Activated CD4-positive, alpha-beta T cell treated with anti-CD3 and anti-CD28 coated beads, Interleukin-2, amount 10 ng/mL, durations not matched to agents 24 days and 14 days (primary cell): ENCODE measurements around the gene GGA2. TPM values are rescaled to one million over a fixed set of nuclear protein-coding genes. Genes with fewer than 3 reads are reported as not detected.

Experiments
- DNase-seq: peaks from one replicate; pipeline ENCODE4 v3.0.0; 2022
- H3K27ac Mint-ChIP-seq: one replicate; pipeline ENCODE4 v1.8.0; 2022; ENCODE audit warnings: mild to moderate bottlenecking, mixed read lengths
- H3K27me3 Mint-ChIP-seq: one replicate; pipeline ENCODE4 v1.8.0; 2022; ENCODE audit warnings: mixed read lengths
- H3K36me3 Mint-ChIP-seq: one replicate; pipeline ENCODE4 v1.8.0; 2022; ENCODE audit warnings: low read depth, mild to moderate bottlenecking, mixed read lengths
- H3K4me1 Mint-ChIP-seq: one replicate; pipeline ENCODE4 v1.8.0; 2021; ENCODE audit warnings: mixed read lengths
- H3K4me3 Mint-ChIP-seq: one replicate; pipeline ENCODE4 v1.8.0; 2022; ENCODE audit warnings: mild to moderate bottlenecking, moderate library complexity, mixed read lengths
- H3K9me3 Mint-ChIP-seq: one replicate; pipeline ENCODE4 v1.8.0; 2021; ENCODE audit warnings: mixed read lengths
- intact Hi-C: fragments of 100-400 bp; cut with micrococcal nuclease; formaldehyde crosslinking; loops from one replicate; pipeline ENCODE4 v1.15.1; 2023
- total RNA-seq: library from RNA; stranded (reverse); gene quantifications from 2 replicates; pipeline ENCODE4 v1.2.3, GENCODE V29; 2022

Gene GGA2
- total RNA-seq, 1 donor from 2014 or later, result 113 TPM

DNA sequence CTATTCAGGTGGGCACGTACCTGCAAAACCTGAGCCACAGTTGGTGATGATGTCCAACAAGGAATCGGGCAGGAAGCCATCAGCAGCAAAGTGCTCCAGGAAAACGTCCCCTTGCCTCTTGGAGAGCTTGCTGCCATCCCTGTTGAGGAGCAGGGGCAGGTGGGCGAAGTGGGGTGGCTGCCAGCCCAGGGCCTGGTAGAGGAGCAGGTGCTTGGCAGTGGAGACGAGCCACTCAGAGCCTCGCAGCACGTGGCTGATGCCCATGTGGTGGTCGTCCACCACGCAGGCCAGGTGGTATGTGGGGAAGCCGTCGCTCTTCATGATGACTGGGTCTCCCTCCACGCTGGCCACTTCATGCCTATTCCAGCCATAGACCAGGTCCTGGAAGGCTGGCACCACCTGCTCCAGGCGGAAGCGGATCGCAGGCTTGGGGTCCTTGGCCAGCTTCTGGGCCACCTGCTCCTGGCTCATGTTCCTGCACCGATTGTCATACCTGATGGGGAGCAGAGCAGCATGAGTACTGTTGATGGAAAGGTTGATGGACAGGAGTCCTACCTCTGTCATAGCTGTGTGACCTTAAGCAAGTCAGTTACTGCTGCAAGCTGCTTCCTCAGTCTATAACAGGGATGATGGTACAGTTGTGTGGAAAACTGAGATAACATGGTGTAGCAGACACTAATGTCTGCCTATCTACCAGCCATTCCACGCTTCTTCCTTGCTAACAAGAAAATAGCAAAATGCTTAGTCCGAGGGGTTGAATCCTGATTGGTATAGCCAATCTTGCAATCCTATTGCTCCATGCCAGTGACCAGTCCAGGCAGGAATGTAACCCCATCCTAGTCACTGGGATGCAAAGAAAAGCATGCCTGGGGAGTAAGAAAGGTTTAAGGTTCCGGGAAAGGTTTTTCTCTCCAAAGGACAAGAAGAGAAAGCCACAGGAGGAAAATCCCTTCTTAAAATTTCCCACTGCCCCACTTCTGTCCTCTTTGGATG is 24.9 kb upstream of the GGA2 start:
- Mint-ChIP-seq H3K27ac (no peak overlapping the region), H3K4me3 (no peak overlapping the region), H3K4me1 (no peaks in the 10 kb centered on the region), H3K27me3 (no peaks in the 10 kb centered on the region), H3K9me3 (no peaks in the 10 kb centered on the region), H3K36me3 (peaks cover 25% of the 10 kb centered on the region)
- intact Hi-C loops, result no loop called here
- DNase-seq, result no peak

- DNase-seq, result no peak
- intact Hi-C loops, result no loop called here
- no peaks in the 10 kb centered on the region for H3K4me1 Mint-ChIP-seq
- H3K9me3 Mint-ChIP-seq, result no peaks in the 10 kb centered on the region
- no peak overlapping the region for H3K4me3 Mint-ChIP-seq
- no peak overlapping the region for H3K27ac Mint-ChIP-seq
- H3K36me3 Mint-ChIP-seq, result peaks cover 25% of the 10 kb centered on the region
- no peaks in the 10 kb centered on the region for H3K27me3 Mint-ChIP-seq
These were observed 22.2 kb upstream of the GGA2 start for GRCh38 chr16:23532448-23532847.

DNA sequence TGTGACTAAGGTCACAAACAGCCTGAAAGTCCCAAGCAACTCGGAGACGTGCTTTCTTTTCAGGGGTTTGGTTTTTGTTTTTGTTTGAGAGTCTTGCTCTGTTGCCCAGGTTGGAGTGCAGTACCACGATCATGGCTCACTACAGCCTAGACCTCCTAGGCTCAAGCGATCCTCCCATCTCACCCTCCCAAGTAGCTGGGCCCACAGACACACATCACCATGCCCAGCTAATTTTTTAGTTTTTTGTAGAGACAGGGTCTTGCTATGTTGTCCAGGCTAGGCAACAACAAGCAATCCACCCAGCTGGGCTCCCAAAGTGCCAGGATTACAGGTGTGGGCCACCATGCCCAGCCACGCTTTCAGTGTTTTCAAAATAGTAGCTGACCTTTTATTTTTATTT is 19.8 kb upstream of the GGA2 start:
- intact Hi-C loops, result no loop called here
- Mint-ChIP-seq H3K27ac (no peak overlapping the region), H3K27me3 (no peaks in the 10 kb centered on the region), H3K4me3 (no peak overlapping the region), H3K4me1 (no peaks in the 10 kb centered on the region), H3K36me3 (peaks cover 30% of the 10 kb centered on the region), H3K9me3 (no peaks in the 10 kb centered on the region)
- no peak for DNase-seq

- Mint-ChIP-seq H3K4me1 (no peaks in the 10 kb centered on the region), H3K27me3 (no peaks in the 10 kb centered on the region), H3K4me3 (no peak overlapping the region), H3K36me3 (peaks cover 31% of the 10 kb centered on the region), H3K27ac (no peak overlapping the region), H3K9me3 (no peaks in the 10 kb centered on the region)
- intact Hi-C loops, result no loop called here
- no peak for DNase-seq
These were observed 18.5 kb upstream of the GGA2 start for GRCh38 chr16:23528644-23529310.

DNA sequence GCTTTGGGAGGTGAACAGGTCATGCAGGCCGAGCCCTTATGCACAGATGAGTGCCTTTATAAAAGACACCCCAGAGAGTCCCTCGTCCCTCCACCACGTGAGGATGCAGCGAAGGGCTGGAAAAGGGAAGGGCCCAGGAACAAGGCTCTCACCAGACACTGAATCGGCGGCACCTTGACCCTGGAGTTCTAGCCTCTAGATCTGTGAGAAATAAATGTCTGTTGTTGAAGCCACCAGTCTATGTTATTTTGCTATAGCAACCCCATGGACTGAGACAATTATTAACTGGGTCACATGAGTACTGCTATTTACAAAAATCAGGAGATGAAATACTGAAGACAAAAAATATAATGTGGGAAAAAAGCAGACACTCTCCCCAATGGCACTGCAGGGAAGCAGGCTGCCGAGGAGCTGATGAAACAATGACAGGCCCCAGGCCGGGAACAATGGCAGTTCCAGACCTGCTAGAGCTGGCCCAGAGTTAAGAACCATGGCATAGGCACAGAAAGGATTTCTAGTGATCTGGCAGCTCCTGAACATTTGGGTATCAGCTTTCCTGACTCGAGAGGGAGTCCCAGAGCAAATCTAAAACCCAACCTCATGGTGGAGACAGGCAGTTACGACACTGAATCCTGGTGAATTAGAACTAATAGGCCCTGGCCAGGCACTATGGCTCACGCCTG is 17.8 kb upstream of the GGA2 start:
- H3K4me1 Mint-ChIP-seq, result no peaks in the 10 kb centered on the region
- no peaks in the 10 kb centered on the region for H3K9me3 Mint-ChIP-seq
- no peaks in the 10 kb centered on the region for H3K27me3 Mint-ChIP-seq
- H3K4me3 Mint-ChIP-seq, result no peak overlapping the region
- DNase-seq, result no peak
- H3K27ac Mint-ChIP-seq, result no peak overlapping the region
- peaks cover 31% of the 10 kb centered on the region for H3K36me3 Mint-ChIP-seq
- intact Hi-C loops, result no loop called here

DNA sequence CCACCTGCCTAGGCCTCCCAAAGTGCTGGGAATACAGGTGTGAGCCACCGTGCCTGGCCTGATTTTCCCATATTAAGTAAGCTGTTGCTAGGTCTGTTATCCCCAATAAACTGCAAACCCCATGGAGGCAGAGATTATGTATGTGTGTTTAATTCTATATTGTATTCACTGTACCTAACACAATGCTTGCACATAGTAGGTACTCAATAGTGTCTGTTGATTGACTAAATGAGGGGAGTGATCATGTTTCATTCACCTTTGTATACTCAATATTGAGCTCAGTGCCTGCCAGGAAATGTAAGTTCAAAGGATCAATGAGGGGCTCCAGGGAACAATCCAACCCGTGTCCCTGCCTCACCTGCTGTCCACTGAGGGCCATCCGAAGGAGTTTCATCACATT is 14.6 kb upstream of the GGA2 start:
- intact Hi-C loops, result no loop called here
- no peaks in the 10 kb centered on the region for H3K4me1 Mint-ChIP-seq
- DNase-seq, result no peak
- no peak overlapping the region for H3K4me3 Mint-ChIP-seq
- H3K9me3 Mint-ChIP-seq, result no peaks in the 10 kb centered on the region
- no peak overlapping the region for H3K27ac Mint-ChIP-seq
- peaks cover 43% of the 10 kb centered on the region for H3K36me3 Mint-ChIP-seq
- H3K27me3 Mint-ChIP-seq, result no peaks in the 10 kb centered on the region

GRCh38 chr16:23523876-23524385 is 13.6 kb upstream of the GGA2 start:
- DNase-seq, result no peak
- H3K36me3 Mint-ChIP-seq, result peaks cover 52% of the 10 kb centered on the region
- H3K4me1 Mint-ChIP-seq, result no peaks in the 10 kb centered on the region
- H3K9me3 Mint-ChIP-seq, result no peaks in the 10 kb centered on the region
- H3K27me3 Mint-ChIP-seq, result no peaks in the 10 kb centered on the region
- no peak overlapping the region for H3K27ac Mint-ChIP-seq
- intact Hi-C loops, result no loop called here
- H3K4me3 Mint-ChIP-seq, result no peak overlapping the region

GRCh38 chr16:23523321-23523720 is 13.0 kb upstream of the GGA2 start:
- H3K27ac Mint-ChIP-seq, result no peak overlapping the region
- no peak overlapping the region for H3K4me3 Mint-ChIP-seq
- H3K27me3 Mint-ChIP-seq, result no peaks in the 10 kb centered on the region
- no peaks in the 10 kb centered on the region for H3K9me3 Mint-ChIP-seq
- intact Hi-C loops, result no loop called here
- H3K4me1 Mint-ChIP-seq, result peaks cover 2% of the 10 kb centered on the region
- DNase-seq, result no peak
- H3K36me3 Mint-ChIP-seq, result peaks cover 51% of the 10 kb centered on the region

DNA sequence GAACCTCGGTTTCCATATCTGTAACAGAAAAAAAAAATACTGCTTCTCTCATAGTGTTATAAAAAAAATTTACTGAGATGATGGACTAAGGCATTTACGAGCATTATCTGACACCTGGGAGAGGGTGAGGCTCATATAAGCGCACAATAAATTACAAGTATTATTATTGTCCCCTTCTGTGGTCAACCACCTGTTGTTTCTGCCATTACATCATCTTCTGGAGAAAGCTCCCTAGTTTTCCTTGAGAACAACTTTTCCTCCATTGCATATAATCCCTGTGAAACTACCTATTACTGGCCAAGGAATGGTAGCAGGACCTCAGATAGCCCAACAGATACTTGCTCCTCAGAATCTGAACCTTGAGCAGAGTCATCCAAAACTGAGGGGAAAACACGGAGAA is 11.7 kb upstream of the GGA2 start:
- Mint-ChIP-seq H3K27me3 (no peaks in the 10 kb centered on the region), H3K4me3 (no peak overlapping the region), H3K36me3 (peaks cover 43% of the 10 kb centered on the region), H3K4me1 (peaks cover 9% of the 10 kb centered on the region), H3K27ac (no peak overlapping the region), H3K9me3 (no peaks in the 10 kb centered on the region)
- DNase-seq, result no peak
- intact Hi-C loops, result no loop called here

DNA sequence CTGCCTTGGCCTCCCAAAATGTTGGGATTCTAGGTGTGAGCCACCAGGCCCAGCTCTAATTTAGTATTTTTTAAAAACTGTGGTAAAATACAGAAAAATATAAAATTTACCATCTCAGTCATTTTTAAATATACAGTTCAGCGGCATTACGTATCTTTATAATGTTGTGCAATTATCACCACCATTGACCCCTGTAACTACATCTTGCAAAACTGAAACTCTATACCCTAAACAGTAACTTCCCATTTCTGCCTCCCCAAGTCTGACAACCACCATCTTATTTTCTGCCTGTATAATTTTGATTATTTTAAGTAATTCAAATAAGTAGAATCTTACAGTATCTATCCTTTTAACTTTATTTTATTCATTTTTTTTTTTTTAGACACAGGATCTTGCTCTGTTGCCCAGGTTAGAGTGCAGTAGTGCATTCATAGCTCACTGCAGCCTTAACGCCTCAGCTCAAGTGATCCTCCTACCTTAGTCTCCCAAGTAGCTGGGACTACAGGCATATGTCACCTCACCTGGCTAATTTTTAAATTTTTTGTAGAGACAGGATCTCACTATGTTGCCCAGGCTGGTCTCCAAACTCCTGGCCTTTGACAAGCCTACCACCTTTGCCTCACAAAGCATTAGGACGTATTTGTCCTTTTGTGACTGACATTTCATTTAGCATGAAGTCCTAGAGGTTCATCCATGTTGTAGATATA is 10.9 kb upstream of the GGA2 start:
- no peak overlapping the region for H3K27ac Mint-ChIP-seq
- H3K4me3 Mint-ChIP-seq, result no peak overlapping the region
- no peak for DNase-seq
- no peaks in the 10 kb centered on the region for H3K27me3 Mint-ChIP-seq
- peaks cover 15% of the 10 kb centered on the region for H3K4me1 Mint-ChIP-seq
- intact Hi-C loops, result no loop called here
- peaks cover 46% of the 10 kb centered on the region for H3K36me3 Mint-ChIP-seq
- H3K9me3 Mint-ChIP-seq, result no peaks in the 10 kb centered on the region

GRCh38 chr16:23520500-23520899 is 10.2 kb upstream of the GGA2 start:
- intact Hi-C loops, result no loop called here
- Mint-ChIP-seq H3K9me3 (no peaks in the 10 kb centered on the region), H3K4me3 (no peak overlapping the region), H3K36me3 (peaks cover 46% of the 10 kb centered on the region), H3K27me3 (no peaks in the 10 kb centered on the region), H3K4me1 (peaks cover 20% of the 10 kb centered on the region), H3K27ac (no peak overlapping the region)
- no peak for DNase-seq

DNA sequence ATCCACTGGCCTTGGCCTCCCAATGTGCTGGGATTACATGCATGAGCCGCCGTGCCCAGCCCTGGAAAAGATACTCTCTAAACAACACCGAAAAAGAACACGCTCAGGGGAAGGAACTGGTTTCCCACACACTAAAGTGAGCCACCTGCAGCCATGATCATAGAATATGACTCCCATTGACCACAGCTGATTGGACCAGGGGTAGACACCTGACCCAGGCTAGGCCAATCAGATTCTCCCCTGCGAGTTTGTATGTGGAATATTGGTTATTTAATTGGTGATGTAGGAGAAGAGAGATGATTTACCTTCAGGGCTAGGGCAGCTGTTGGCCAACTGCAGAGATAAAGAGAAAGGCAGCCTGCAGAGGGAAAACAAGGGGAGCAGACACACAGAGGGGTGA is 9.0 kb upstream of the GGA2 start:
- intact Hi-C loops, result no loop called here
- Mint-ChIP-seq H3K27ac (no peak overlapping the region), H3K4me3 (no peak overlapping the region), H3K9me3 (no peaks in the 10 kb centered on the region), H3K4me1 (peaks cover 32% of the 10 kb centered on the region), H3K27me3 (no peaks in the 10 kb centered on the region), H3K36me3 (peaks cover 44% of the 10 kb centered on the region)
- DNase-seq, result no peak

DNA sequence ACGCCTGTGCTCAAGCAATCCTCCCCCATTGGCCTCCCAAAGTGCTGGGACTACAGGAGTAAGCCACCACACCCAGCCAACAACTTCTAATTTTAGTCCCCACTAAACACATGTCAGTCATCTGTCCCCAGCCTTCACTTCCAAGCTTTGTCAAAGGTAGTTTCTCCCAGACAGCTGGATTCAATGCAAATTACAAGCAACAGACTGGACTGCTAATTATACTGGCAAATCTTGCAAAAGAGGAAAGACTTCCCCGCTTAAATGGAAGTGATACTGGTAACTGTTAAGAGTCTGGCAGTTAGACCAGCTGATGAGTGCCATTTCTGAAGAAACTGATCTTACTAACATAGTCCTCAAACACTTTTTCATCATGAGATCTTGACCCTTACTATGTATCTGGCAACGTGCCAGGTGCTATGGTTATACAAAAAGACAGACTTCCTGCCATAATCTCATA is 8.2 kb upstream of the GGA2 start:
- no peak overlapping the region for H3K4me3 Mint-ChIP-seq
- no peak for DNase-seq
- H3K9me3 Mint-ChIP-seq, result no peaks in the 10 kb centered on the region
- H3K27ac Mint-ChIP-seq, result no peak overlapping the region
- no peaks in the 10 kb centered on the region for H3K27me3 Mint-ChIP-seq
- H3K36me3 Mint-ChIP-seq, result peaks cover 41% of the 10 kb centered on the region
- H3K4me1 Mint-ChIP-seq, result peaks cover 36% of the 10 kb centered on the region
- intact Hi-C loops, result no loop called here
